HG02798 (cell line): ENCODE measurements around the gene ITFG1.

Experiments used
- ATAC-seq: cut with Tn5 transposase; IDR thresholded peaks from one replicate; pipeline ENCODE4 v1.9.1; 2021; ENCODE audit warnings: mild to moderate bottlenecking; ENCODE audit not compliant: unreplicated experiment, poor library complexity

The ITFG1 gene

GRCh38 chr16:47132308-47132707, 328.6 kb downstream of the ITFG1 start:
- ATAC-seq, result no peak

- ATAC-seq, result no peak
These were observed 331.0 kb downstream of the ITFG1 start for GRCh38 chr16:47129755-47130435.

- ATAC-seq, result no peak
These were observed 333.3 kb downstream of the ITFG1 start for GRCh38 chr16:47127541-47127940.

GRCh38 chr16:47125757-47126156, 335.1 kb downstream of the ITFG1 start:
- ATAC-seq, result no peak

GRCh38 chr16:47113130-47113529, 347.7 kb downstream of the ITFG1 start:
- ATAC-seq, result no peak

DNA sequence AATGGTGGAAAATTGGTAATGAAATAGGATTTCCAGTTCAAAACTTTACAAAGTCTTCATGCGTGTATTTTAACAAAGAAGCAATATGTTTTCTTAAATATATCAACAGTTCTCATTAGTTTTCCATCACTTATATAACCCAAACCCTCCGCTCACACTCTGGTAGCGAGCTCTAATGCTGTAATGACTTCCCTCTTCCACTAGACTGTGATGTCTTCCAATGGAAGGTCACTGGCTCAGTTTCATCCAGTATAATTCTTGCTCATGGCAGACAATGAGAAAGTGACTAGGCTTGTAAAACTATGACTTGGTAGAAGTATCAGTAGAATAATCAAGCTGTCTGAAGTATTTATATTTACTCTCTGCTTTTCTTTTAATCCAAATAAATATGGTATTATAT, 349.9 kb downstream of the ITFG1 start:
- no peak for ATAC-seq

- ATAC-seq, result no peak
These were observed 351.5 kb downstream of the ITFG1 start for GRCh38 chr16:47109361-47109760.
